ENCODE results near the gene MYO1F. TPM values are rescaled to one million over a fixed set of nuclear protein-coding genes. Genes with fewer than 3 reads are reported as not detected.
A peak's percentile ranks its signal among the peaks of the same experiment; 100 is the strongest.

MYO1F gene
- total and polyA plus RNA-seq, 2 of the 13 experiments (the other 11 are each of a cell fraction or from before 2014, with no cell fraction given), result 0.09 to 0.13 TPM

GRCh38 chr19:8513687-8514504 is 63.3 kb downstream of the MYO1F start, which contains the start of gene ZNF414 (continued):
- TF ChIP-seq HIC2 (CRISPR knock-in tag; IDR thresholded peaks at IDR 0.05; ENCODE audit: low read depth) (no peak), PAWR (CRISPR knock-in tag; IDR thresholded peaks at IDR 0.05; ENCODE audit: borderline replicate concordance) (no peak), RFX3 (CRISPR knock-in tag; IDR thresholded peaks at IDR 0.05) (no peak), MXD4 (CRISPR knock-in tag; IDR thresholded peaks at IDR 0.05) (no peak; the same call in 1 of the 2 replicates), ZBTB8A (CRISPR knock-in tag; IDR thresholded peaks at IDR 0.05; ENCODE audit: borderline replicate concordance, low read depth) (no peak), ZNF143 (CRISPR knock-in tag; IDR thresholded peaks at IDR 0.05) (no peak), MIER3 (CRISPR knock-in tag; IDR thresholded peaks at IDR 0.05; ENCODE audit: borderline replicate concordance) (no peak; the same call in 1 of the 2 replicates), EP300 (IDR thresholded peaks at IDR 0.05; ENCODE audit: low read depth in 2 of 2, low read length in 2 of 2) (no peak), EP300 (CRISPR knock-in tag; IDR thresholded peaks at IDR 0.05; ENCODE audit: borderline replicate concordance) (no peak), CHCHD3 (CRISPR knock-in tag; IDR thresholded peaks at IDR 0.05) (peak; percentile 73; the same call in 1 of the 2 replicates), REL (CRISPR knock-in tag; conservative IDR thresholded peaks at IDR 0.05) (no peak), ZNF354B (CRISPR knock-in tag; IDR thresholded peaks at IDR 0.05) (no peak), ISX (CRISPR knock-in tag; conservative IDR thresholded peaks at IDR 0.05) (no peak), KLF12 (CRISPR knock-in tag; IDR thresholded peaks at IDR 0.05; ENCODE audit: borderline replicate concordance) (peak; percentile 99), ZNF280B (CRISPR knock-in tag; IDR thresholded peaks at IDR 0.05; ENCODE audit: borderline replicate concordance) (no peak), ZNF510 (CRISPR knock-in tag; IDR thresholded peaks at IDR 0.05; ENCODE audit: low read depth) (no peak; the same call in 1 of the 2 replicates), MTA1 (CRISPR knock-in tag; IDR thresholded peaks at IDR 0.05; ENCODE audit: borderline replicate concordance) (no peak; the same call in 1 of the 2 replicates), MTF2 (CRISPR knock-in tag; IDR thresholded peaks at IDR 0.05; ENCODE audit: borderline replicate concordance) (no peak), JUN (CRISPR knock-in tag; IDR thresholded peaks at IDR 0.05) (0 out of 2 replicates have a peak, but pooled peaks have one; percentile 62), AKNA (CRISPR knock-in tag; IDR thresholded peaks at IDR 0.05; ENCODE audit: borderline replicate concordance) (no peak), ZNF672 (CRISPR knock-in tag; IDR thresholded peaks at IDR 0.05) (no peak), IRX3 (CRISPR knock-in tag; IDR thresholded peaks at IDR 0.05; ENCODE audit: borderline replicate concordance, low read depth) (no peak; the same call in 1 of the 2 replicates)

All from HepG2 (cell line).